ENCODE measurements around the gene SULT1E1.

DNA sequence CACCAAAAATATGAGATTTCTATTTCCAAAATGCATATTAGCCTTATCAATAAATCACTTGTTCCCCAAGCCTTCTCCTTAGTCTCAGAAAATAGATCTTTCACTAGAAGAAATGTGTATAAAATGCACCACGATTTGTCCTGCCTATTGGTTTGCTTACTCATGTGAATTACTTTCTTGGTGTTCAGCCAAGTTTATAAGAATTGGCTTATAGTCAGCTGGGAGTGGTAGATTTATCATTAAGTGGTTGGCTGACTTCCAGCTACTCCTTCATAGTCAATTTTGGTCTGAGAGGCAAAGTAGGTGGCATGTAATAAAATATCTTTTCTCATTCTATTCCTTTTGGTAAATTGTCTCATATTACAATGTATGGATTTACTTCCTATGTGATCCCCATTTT lies 1.3 kb downstream of the SULT1E1 start:
- TF ChIP-seq BHLHE40 (IDR thresholded peaks at IDR 0.05; ENCODE audit: borderline replicate concordance) (no peak), FOXM1 (IDR thresholded peaks at IDR 0.05; ENCODE audit: borderline replicate concordance) (no peak), FOXK2 (IDR thresholded peaks at IDR 0.05) (no peak), HDGF (IDR thresholded peaks at IDR 0.05; ENCODE audit: borderline replicate concordance) (no peak)

All from HEK293T (cell line).